C4-2B (cell line): ENCODE results near the gene N4BP3.
"Not testable (repeated sequence)": the region's sequence is repeated elsewhere in the genome, so short reads cannot be mapped to it uniquely, and the experiment has no call there.

Experiments used
- H3K27ac ChIP-seq: fragments of 450-650 bp; 2 replicates; pipeline ENCODE4 v1.5.1; 2017
- ZFX ChIP-seq: fragments of 450-650 bp; IDR thresholded peaks from 2 replicates; pipeline ENCODE4 v1.6.1; 2017
- TF ChIP-seq, protein P1 (sequence below): fragments of 450-650 bp; conservative IDR thresholded peaks from 2 replicates; pipeline ENCODE4 v1.5.1; 2017; ENCODE audit warnings: mild to moderate bottlenecking

N4BP3 gene

DNA sequence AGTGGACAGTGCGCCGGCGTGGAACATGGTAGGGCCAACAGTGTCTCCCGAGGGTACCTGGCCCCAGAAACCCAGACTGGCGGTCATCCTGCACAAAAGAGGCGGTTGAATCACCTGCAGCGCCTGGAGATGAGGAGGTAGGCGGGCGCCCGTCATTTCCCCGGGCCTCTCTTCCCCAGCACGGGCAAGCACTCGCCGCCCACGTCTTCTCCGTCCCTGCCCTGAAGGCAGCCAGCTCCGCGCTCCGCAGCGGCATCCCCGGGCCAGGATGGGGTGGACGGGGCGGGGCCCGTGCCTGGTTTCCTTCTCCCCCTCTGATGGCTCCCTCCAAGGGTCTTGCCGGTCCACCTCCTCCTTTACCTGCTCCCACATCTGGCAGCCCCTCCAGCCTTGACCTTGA, 27.1 kb upstream of the N4BP3 start:
- no peak overlapping the region for H3K27ac ChIP-seq
- TF ChIP-seq, protein P1, sequence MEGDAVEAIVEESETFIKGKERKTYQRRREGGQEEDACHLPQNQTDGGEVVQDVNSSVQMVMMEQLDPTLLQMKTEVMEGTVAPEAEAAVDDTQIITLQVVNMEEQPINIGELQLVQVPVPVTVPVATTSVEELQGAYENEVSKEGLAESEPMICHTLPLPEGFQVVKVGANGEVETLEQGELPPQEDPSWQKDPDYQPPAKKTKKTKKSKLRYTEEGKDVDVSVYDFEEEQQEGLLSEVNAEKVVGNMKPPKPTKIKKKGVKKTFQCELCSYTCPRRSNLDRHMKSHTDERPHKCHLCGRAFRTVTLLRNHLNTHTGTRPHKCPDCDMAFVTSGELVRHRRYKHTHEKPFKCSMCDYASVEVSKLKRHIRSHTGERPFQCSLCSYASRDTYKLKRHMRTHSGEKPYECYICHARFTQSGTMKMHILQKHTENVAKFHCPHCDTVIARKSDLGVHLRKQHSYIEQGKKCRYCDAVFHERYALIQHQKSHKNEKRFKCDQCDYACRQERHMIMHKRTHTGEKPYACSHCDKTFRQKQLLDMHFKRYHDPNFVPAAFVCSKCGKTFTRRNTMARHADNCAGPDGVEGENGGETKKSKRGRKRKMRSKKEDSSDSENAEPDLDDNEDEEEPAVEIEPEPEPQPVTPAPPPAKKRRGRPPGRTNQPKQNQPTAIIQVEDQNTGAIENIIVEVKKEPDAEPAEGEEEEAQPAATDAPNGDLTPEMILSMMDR: no peak
- no peak for TF ChIP-seq ZFX

DNA sequence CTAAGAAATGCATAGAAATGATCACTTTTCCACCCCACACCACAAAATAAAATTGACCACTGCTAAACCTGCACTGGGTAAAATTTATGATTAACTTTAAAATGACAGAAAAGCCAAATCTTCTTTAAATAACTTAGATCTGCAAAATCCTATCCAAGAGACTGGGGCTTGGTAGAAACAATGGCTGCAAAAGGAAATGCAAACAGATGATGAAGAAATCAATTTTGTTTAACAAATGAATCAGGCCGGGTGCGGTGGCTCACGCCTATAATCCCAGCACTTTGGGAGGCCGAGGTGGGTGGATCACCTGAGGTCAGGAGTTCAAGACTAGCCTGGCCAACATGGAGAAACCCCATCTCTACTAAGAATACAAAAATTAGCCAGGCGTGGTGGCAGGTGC, 26.1 kb upstream of the N4BP3 start:
- H3K27ac ChIP-seq: not testable (repeated sequence)

DNA sequence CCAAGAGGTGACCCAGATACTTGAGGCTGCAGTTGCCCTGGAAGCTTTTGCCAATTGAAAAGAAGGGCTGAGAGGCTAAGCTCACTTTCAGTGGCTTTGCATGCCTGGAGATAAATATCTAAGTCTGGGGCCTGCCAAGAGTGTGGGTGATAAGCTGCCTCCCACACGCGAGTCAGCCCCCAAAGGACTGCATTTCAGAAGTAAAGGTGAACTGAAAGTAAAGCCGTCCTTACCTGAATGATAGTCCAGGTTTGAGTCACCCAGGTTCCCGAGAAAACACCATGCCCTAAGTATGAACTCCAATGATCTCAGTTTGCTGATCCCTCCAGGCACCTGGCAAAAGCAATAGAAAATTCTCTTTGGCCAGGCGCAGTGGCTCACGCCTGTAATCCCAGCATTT, 22.5 kb upstream of the N4BP3 start:
- TF ChIP-seq, protein P1: no peak
- TF ChIP-seq ZFX: no peak
- no peak overlapping the region for H3K27ac ChIP-seq

GRCh38 chr5:178093134-178093533, 20.2 kb upstream of the N4BP3 start:
- TF ChIP-seq, protein P1: no peak
- TF ChIP-seq ZFX: no peak
- H3K27ac ChIP-seq: no peak overlapping the region

DNA sequence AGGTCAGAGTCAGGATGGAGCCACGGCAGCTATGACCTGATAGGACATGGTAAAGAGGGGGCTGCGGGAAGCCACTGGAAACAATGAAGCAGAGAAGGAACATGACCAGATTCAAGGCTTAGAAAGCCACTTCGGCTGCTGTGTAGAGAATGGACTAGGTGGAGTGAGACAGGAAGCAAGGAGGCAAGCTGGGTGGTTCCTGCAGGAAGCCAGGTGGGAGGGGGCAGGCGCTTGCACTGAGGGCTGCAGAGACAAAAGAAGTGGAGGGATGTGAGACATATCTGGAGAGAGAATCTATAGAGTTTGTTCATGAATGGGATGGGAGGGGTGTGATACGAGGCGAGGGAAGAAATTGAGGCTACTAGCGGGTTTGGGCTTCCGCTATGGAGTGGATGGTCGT, 19.0 kb upstream of the N4BP3 start:
- no peak overlapping the region for H3K27ac ChIP-seq
- TF ChIP-seq, protein P1: no peak
- TF ChIP-seq ZFX: no peak

- TF ChIP-seq, protein P1: no peak
- TF ChIP-seq ZFX: no peak
- no peak overlapping the region for H3K27ac ChIP-seq
These were observed 14.6 kb upstream of the N4BP3 start for GRCh38 chr5:178098685-178099084.

DNA sequence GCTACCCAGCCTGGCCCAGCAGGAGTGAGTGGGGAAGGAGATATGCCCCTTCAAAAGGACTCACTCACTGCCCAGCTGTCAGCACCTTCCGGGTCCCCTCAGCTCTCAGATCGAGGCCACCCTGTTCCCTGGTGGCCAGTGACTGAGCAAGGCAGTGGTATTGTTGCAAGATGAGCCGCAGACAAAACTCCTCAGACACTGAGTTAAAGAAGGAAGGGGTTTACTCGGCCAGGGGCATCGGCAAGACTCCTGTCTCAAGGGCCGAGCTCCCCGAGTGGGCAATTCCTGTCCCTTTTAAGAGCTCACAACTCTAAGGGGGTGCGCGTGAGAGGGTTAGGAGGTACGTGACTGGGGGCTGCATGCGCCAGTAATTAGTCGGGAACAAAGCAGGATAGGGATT, 9.7 kb upstream of the N4BP3 start:
- no peak overlapping the region for H3K27ac ChIP-seq
- no peak for TF ChIP-seq ZFX
- TF ChIP-seq, protein P1: no peak

- no peak overlapping the region for H3K27ac ChIP-seq
- TF ChIP-seq ZFX: no peak
- TF ChIP-seq, protein P1: no peak
These were observed 8.8 kb upstream of the N4BP3 start for GRCh38 chr5:178104492-178104891.
